HG03521 (cell line): ENCODE data around the gene ARG2.

ENCODE experiments used
- ATAC-seq: cut with Tn5 transposase; IDR thresholded peaks from one replicate; pipeline ENCODE4 v1.9.1; 2021; ENCODE audit warnings: mild to moderate bottlenecking, moderate library complexity; ENCODE audit not compliant: unreplicated experiment

ARG2 gene

DNA sequence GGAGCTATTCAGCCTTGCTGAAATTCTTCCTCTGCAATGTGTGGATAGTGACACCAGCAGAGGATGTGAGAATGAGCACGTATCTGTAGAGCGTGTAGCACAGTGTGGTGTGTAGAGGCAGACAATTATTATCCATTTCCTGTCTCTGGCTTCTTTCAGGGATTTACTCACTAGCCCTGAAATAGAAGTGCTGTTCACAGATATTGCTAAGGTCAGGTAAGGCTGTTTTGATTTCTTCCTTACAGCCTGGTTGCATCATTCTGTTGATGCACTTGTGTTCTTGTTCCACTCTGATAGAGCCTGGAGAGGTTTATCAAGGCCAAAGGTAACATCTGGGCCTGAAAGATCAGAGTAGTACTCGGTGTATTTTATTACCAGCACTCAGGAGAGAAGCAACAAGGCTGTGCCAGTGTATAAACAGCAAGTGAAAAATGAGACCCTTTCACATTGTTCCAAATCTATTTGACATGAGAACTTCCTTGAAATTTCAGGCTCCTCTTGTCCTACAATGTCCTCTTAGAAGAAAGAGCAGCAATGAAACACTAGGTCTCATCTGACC is 16.7 kb downstream of the ARG2 start:
- ATAC-seq, result no peak

DNA sequence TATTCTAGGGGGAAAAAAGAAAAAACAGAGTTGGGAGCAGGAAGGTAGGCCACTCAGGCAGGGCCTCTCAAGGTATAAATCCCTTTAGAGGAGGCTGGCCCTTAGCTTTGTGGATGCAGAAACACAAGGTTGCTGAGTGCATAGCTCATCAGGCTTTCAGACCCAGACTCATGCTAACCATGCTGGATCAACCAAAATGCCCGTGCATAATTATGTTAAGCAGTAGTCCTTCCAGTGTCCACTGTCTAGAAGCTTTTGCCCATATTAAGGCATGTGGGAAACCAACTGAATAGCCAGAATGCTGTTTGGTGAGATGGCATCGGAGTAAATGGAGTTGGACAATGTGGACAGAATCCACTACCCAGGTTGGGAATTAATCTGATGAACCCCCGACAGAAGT is 18.9 kb downstream of the ARG2 start:
- no peak for ATAC-seq

DNA sequence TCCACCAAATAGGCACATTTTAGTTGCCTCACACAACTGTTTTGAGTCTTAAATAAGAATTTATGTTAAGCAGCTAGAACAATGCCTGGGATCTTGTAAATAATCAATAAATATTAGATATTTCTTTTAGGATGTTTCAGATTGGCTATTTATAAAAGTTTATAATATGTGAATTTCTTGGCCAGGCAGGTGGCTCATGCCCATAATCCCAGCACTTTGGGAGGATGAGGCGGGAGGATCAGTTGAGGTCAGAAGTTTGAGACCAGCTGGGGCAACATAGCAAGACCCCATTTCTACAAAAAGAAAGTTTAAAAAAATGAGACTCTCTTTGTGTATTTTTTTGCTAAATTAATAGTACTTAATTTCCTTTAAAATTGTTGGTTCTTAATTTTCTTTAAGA is 21.8 kb downstream of the ARG2 start:
- no peak for ATAC-seq

DNA sequence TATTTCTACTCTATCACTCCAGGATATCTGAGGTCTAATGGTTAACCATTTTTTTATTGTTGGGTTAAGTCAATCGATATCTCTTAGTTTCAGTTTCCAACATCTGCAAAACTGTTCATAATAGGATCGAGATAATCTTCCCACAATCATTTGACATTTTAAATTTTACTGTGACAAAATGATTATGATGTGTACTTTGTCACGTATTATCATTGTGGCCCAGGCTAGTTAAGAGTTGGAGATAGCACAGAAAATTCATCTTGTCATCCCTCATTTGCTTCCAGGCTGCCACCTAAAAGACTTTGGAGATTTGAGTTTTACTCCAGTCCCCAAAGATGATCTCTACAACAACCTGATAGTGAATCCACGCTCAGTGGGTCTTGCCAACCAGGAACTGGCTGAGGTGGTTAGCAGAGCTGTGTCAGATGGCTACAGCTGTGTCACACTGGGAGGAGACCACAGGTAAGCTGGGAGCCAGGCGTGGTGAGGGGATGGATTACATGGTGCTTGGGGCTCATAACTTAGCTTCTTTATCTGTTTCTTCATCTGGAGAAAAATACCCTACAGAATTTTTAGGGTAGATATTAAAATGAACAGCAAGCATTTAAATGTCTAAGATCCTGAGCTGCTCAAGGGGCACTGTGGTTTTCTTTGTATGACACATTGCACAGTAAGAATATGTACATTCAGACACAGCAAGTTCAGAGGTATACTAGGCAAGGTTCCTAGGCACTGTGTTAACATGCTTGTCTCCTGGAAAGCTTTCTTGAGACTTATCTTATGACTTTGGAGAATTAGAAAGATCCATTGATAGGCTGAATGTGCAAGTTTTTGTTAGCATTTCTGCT is 22.4 kb downstream of the ARG2 start:
- no peak for ATAC-seq

DNA sequence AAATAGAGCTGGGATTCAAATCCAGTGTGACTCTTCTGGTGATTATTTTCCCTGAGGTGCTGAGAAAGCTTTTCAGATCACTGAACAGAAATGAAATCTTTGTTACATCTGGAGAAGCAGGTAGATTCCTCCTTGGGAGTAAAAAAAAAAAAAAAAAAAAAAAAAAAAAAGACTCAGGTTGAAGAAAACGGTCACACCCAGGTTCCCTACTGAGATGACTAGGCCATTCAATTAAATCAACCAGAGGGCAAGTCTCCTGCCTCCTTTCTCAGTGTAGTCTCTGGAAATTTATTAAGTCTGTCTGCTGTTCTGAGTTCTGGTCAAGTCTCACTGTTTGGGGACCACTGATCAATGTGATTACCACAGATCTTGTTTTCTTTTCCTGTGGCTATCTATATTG is 24.0 kb downstream of the ARG2 start:
- ATAC-seq, result no peak

DNA sequence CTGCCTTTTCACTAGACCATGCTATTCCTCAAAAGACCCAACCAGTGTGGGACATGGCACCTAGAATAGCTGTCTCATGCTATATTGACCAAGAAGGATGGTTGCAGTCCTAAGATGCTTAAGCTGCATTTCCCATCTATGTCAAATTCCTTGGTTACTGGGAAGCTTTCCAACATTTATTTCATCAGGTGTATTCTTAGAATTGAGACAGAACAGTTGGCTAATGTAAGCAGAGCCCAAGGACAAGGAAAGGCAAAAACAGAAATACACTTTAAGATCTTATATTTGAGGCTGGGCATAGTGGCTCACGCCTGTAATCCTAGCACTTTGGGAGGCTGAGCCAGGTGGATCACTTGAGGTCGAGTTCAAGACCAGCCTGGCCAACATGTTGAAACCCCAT is 24.7 kb downstream of the ARG2 start:
- ATAC-seq, result no peak

DNA sequence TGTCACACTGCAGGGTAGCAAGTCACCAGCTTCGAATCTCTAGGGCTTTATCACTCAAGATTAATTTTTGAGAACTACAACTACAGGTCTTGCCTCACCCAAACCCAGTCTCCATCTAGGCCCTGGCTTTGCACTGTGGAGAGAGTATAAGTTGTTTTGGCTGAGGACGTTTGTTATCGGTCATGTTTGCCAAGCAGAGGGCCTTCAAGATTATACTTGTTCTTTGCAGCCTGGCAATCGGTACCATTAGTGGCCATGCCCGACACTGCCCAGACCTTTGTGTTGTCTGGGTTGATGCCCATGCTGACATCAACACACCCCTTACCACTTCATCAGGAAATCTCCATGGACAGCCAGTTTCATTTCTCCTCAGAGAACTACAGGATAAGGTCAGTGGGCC is 25.7 kb downstream of the ARG2 start:
- no peak for ATAC-seq

DNA sequence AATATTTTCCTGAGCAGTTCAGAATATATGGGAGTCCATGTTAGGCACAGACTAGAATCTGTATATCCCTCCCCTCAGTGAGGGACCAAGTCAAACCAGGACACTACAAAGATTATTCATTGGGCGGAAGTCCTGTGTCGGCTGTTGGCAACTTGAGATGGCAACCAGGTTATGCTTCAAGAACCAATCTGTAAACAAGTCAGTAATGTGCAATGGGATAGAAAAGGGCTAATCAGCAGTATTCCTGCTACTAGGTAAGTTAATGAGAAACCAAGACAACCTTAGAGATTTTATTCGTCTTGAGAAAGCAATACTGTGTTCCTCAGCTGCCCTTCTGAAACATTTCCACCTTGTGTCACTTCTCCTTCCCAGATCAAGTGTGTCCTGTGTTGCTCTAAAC is 26.4 kb downstream of the ARG2 start:
- no peak for ATAC-seq

DNA sequence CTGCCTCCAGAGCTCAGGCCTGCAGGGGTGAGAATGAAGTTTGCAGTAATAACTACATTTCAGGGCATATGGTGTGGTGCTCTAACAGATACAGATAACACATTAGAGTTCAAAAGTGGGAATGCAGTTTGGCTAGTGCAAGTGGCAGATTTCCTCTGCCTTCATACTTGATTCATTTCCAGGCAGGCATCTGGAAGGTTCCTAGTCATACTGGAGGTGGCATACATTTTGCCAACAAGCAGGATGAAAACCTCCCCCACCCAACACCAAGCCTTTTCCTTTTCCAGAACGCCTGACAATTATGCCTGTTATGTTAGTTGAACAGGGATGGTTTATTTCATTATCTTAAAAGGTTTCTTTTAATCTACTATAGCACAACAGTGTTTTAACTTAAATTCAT is 30.4 kb downstream of the ARG2 start:
- no peak for ATAC-seq

DNA sequence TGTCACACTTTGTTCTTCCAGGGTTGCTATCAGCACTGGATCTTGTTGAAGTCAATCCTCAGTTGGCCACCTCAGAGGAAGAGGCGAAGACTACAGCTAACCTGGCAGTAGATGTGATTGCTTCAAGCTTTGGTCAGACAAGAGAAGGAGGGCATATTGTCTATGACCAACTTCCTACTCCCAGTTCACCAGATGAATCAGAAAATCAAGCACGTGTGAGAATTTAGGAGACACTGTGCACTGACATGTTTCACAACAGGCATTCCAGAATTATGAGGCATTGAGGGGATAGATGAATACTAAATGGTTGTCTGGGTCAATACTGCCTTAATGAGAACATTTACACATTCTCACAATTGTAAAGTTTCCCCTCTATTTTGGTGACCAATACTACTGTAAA is 31.0 kb downstream of the ARG2 start:
- no peak for ATAC-seq

DNA sequence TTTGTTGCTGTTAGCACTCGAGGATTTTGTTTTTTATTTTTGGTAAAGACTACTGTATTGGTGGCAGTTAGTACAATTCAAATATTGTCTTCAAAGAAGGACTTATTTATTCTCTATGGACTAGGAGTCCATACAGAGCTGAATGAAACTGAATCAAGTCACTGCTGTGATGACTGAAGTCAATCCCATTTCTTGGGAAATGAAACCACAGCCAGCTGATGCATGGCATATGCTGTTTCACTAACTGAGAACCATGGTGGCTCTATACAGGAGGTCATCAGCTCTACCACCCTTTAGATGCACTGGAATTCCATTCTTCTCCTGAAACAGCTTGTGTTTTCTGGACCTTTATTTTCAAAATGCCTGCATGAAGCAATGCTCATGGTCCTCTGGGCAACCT is 32.5 kb downstream of the ARG2 start:
- ATAC-seq, result no peak

DNA sequence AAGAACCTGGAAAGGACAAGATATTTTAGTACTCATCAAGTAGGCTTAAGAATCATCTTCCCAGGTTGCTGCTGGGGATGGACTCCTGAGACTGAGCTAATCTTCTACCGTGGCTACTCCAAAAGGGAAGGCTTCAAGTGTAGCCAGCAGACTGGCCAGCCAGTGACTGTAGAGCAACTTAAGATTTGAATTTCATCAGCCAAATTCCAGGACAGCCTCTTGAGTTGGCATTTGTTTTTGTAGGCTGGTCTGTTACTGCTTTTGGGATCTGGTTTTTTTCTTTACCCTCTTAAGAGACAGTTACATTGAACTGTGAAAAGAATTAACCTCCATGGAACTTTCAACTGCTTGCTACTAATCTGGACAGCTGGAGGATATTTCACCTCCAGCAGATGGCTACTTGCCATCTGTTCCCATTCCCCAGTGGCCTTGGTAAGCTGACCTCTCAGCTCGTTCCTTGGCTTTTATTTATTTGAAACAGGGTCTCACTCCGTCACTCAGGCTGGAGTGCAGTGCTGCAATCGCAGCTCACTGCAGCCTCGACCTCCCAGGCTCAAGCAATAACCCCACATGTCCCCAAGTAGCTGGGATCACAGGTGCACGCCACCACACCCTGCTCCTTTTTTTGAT is 34.0 kb downstream of the ARG2 start:
- no peak for ATAC-seq

DNA sequence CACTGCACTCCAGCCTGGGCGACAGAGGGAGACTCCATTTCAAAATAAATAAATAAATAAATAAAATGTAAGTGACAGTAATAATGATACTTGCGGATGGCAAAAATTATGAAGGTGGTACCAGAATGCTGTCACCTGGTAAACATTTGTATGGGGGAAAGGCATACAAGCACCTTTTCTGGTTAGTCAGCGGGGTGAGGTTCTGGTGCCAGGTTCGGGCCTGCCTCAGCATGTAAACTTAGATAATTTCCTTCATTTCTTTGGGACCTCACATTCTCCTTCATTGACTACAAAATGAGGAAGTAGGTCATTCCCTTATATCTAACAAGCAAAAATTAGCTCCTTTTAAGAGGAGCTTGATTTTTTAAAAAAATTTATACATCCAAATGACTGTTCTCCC is 43.9 kb downstream of the ARG2 start:
- no peak for ATAC-seq

DNA sequence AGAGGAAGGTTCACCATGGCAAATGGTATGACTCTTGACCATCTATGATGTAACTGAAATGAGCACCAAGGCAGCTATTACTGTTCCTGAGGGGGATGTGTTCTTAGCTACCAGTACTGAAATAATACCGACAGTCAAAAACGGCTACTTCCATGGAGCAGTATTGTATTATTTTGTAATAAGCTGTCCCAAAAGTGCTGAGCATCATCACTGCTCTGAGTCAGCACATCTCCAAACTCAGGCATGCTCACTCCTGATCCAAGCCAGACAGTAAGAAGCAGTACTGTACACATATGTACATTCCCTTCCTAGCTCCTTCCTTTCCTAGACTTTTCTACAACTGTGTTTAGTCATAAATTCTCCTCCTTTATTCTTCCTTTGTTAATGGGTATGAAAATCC is 46.1 kb downstream of the ARG2 start:
- ATAC-seq, result no peak

DNA sequence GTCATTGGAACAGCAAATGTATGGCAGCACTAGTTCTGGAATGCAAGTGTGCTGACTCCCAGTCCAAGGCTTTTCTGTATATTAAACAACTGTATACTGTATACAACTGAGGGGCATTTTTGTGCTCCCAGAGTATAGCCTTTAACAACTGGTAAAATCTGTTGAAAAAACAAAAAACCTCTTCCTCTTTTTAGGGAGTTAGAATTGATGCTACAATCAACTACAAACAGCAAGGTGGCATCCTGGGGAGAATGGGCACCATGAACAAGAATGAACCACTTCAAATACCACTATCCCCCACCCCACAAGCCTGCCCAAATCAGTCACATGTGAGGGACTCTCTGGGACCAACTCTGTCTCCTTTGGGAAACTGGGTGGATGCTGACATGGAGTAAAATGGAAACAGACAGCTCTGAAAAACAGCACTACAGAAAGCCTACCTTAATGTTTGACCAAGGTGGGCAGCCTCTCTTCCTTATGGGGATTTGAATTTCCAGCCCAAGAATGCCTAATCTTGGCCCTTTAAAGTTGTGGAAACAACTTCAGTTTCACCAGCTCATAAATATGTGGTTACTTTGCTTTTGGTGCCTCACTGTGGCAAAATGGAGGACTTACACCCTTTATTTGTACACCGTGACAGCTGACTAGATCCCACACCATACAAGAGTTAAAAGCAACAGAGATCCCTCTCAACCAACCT is 47.2 kb downstream of the ARG2 start:
- peak; percentile 59 for ATAC-seq

DNA sequence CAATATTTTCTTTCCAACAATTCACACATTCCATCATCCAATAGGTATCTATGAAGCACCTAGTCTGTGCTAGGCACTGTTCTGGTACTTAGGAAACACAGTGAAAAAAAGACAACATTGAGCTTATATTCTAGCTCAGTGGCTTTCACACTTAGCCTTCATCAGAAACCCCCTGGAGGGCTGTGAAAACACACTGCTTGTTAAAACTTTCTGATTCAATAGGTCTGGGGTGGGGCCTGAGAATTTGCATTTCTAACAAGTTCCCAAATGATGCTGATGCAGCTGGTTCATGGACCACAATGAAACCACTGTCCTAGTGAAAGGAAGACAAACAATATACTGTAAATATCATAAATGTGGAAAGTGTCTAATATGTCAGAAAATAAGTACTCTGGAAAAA is 48.8 kb downstream of the ARG2 start:
- no peak for ATAC-seq

DNA sequence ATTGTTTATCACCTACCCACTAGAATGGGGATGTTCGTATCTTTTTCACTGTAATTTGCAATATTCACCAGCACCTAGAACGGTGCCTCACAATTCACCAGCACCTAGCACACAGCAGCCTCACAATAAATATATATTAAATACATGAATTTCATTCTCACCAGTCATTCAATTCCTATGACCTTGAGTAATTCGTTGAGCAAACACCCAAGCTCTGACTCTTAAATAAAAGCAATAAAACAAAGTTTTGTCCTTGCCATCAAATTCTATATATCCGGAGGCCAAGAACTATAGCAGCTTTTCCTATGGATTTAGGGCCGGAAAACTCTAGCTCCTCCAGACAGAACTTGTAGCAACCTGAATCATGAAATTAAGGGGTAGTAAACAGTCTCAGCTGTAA is 53.7 kb downstream of the ARG2 start:
- no peak for ATAC-seq

DNA sequence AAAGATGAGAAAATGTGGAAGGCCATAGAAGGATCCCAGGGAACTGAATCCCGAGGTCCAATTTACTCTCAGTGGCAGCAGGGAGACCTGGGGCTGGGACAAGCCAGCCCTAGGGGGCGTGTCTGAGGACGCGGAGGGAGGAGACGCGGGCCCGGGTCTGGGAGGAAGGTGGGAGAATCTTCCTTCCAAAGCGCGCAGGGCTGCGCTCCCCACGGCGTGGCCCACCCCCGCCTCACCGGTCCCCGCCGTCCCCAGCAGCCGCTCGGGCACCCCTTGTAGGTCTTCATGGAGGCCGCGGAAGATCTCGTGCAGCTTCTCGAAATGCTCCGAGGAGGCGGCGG is 54.4 kb downstream of the ARG2 start:
- peak; percentile 45 for ATAC-seq

DNA sequence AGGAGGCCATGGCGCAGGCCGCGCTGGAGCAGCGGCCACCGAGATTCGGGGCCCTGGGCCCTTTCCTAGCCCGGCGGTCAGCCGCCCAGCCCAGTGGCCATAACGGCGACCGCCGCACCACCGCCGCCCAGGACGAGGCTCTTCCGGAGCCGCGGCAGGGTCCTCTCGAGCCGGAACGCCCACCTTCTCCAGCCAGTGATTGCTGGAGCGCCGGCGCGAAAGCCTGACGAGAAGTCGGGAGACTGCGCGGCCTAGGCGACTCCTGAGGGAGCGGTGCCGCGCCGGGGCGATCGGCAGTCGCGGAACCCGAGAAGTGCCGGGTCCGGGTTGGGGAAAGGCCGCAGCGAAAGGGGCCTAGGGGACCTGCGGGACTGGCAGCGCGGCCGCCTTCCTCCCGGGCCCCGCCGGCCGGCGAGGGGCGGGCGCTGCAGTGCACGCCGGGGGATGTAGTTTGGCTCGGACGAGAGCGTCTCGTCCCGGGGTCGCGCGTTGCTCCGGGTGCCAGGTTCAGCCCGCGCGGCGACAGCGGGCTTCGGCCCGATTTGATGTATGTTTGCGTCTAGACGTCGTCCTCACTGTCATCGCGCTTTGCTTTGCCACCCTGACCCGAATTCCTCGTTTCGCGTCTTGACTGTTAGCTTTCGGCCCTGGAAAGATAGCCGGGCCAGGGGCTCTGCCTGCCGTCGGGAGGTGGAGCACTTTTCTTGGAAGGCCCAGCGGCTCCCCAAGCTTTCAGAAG is 54.9 kb downstream of the ARG2 start, which contains the start of gene VTI1B:
VTI1B (minus strand) TSS at position 153 of the 739 bp plus-strand sequence; CDS start at position 10, 143 bp downstream.
- ATAC-seq, result peak; percentile 84

DNA sequence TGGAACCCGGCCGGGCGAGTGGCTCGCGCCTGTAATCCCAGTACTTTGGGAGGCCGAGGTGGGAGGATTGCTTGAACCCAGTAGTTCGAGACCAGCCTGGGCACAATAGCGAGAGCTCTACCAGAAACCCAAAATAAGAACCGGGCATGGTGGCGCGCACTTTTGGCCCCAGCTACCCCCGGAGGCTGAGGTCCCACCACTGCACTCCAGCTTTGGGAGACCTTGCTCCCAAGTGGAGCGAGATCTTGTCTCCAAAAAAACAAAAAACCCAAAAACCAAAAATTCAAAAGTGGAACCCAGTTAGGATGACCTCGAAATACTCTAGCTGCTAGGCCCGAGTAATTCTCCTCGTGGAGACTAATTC is 55.5 kb downstream of the ARG2 start:
- no peak for ATAC-seq

DNA sequence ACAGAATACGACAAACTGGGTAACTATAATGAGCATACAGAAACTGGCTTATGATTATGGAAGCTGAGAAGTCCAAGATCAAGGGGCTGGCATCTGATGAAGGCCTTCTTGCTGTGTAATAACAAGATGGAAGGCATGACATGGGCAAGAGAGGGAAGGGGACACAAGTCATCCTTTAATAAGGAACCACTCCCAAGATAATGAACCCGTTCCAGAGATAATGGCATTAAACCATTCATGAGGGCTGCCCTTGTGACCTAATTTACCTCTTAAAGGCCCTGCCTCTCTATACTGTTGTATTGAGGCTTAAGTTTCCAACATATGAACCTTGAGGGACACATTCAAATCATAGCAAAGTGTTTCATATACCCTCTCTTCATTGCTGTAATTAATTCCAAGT is 59.3 kb downstream of the ARG2 start:
- ATAC-seq, result no peak
